ENCODE results near the gene MCUB.
"Not testable (repeated sequence)": the region's sequence is repeated elsewhere in the genome, so short reads cannot be mapped to it uniquely, and the experiment has no call there.

MCUB gene

DNA sequence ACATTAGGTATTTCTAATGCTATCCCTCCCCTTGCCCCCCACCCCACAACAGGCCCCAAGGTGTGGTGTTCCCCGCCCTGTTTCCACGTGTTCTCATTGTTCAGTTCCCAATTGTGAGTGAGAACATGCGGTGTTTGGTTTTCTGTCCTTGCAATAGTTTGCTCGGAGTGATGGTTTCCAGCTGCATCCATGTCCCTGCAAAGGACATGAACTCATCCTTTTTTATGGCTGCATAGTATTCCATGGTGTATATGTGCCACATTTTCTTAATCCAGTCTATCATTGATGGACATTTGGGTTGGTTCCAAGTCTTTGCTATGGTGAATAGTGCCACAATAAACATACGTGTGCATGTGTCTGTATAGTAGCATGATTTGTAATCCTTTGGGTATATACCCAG, 20.0 kb downstream of the MCUB start:
- not testable (repeated sequence) for H3K9me3 ChIP-seq (ENCODE audit: insufficient read depth, low read depth, low read length); H3K27me3 ChIP-seq (ENCODE audit: insufficient read depth, low read length); H3K9ac ChIP-seq (ENCODE audit: low read depth, low read length); H3K4me1 ChIP-seq (ENCODE audit: insufficient read depth, low read length); H3K27ac ChIP-seq (ENCODE audit: low read depth, low read length); H3K4me3 ChIP-seq (ENCODE audit: low read length); H3K36me3 ChIP-seq (ENCODE audit: insufficient read depth, low read length)
- 98% methylated on average over 5 of the region's 5 CpGs for WGBS

- Histone ChIP-seq H3K9ac (ENCODE audit: low read depth, low read length) (no peak overlapping the region), H3K36me3 (ENCODE audit: insufficient read depth, low read length) (no peaks in the 10 kb centered on the region), H3K4me3 (ENCODE audit: low read length) (no peak overlapping the region), H3K9me3 (ENCODE audit: insufficient read depth, low read depth, low read length) (peaks cover 13% of the 10 kb centered on the region), H3K27ac (ENCODE audit: low read depth, low read length) (no peak overlapping the region), H3K4me1 (ENCODE audit: insufficient read depth, low read length) (no peaks in the 10 kb centered on the region), H3K27me3 (ENCODE audit: insufficient read depth, low read length) (no peaks in the 10 kb centered on the region)
- WGBS = 86% methylated on average over 4 of the region's 4 CpGs
These were observed 28.1 kb downstream of the MCUB start for GRCh38 chr4:109588176-109588575.

- Histone ChIP-seq H3K9ac (ENCODE audit: low read depth, low read length) (no peak overlapping the region), H3K4me1 (ENCODE audit: insufficient read depth, low read length) (no peaks in the 10 kb centered on the region), H3K36me3 (ENCODE audit: insufficient read depth, low read length) (no peaks in the 10 kb centered on the region), H3K27ac (ENCODE audit: low read depth, low read length) (no peak overlapping the region), H3K4me3 (ENCODE audit: low read length) (no peak overlapping the region), H3K27me3 (ENCODE audit: insufficient read depth, low read length) (no peaks in the 10 kb centered on the region), H3K9me3 (ENCODE audit: insufficient read depth, low read depth, low read length) (peaks cover 13% of the 10 kb centered on the region)
- 89% methylated on average over 2 of the region's 2 CpGs for WGBS
These were observed 29.1 kb downstream of the MCUB start for GRCh38 chr4:109589119-109589518.

- Histone ChIP-seq H3K4me1 (ENCODE audit: insufficient read depth, low read length) (no peaks in the 10 kb centered on the region), H3K27me3 (ENCODE audit: insufficient read depth, low read length) (no peaks in the 10 kb centered on the region), H3K9ac (ENCODE audit: low read depth, low read length) (no peak overlapping the region), H3K9me3 (ENCODE audit: insufficient read depth, low read depth, low read length) (peaks cover 13% of the 10 kb centered on the region), H3K4me3 (ENCODE audit: low read length) (no peak overlapping the region), H3K27ac (ENCODE audit: low read depth, low read length) (no peak overlapping the region), H3K36me3 (ENCODE audit: insufficient read depth, low read length) (no peaks in the 10 kb centered on the region)
- 84% methylated on average over 2 of the region's 2 CpGs for WGBS
These were observed 29.6 kb downstream of the MCUB start for GRCh38 chr4:109589605-109590004.

DNA sequence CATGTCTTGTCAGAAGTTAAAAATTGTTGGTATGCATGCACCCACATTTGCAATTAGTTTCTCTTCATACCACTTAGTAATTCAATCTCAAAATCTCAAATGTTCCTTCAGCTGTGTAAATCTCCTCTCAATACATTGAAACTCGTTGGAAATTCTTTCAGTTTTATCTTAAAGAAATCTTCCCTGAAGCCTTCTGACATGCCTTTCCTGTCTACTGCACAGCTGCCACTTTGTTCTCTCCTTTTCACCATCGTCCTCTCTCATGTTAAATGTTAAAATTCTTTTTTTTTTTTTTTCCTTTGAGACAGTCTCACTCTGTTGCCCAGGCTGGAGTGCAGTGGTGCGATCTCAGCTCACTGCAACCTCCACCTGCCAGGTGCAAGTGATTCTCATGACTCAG, 30.9 kb downstream of the MCUB start:
- Histone ChIP-seq H3K9ac (ENCODE audit: low read depth, low read length) (no peak overlapping the region), H3K4me3 (ENCODE audit: low read length) (no peak overlapping the region), H3K4me1 (ENCODE audit: insufficient read depth, low read length) (no peaks in the 10 kb centered on the region), H3K9me3 (ENCODE audit: insufficient read depth, low read depth, low read length) (peaks cover 13% of the 10 kb centered on the region), H3K36me3 (ENCODE audit: insufficient read depth, low read length) (no peaks in the 10 kb centered on the region), H3K27me3 (ENCODE audit: insufficient read depth, low read length) (no peaks in the 10 kb centered on the region), H3K27ac (ENCODE audit: low read depth, low read length) (no peak overlapping the region)
- 80% methylated on average over 3 of the region's 3 CpGs for WGBS

DNA sequence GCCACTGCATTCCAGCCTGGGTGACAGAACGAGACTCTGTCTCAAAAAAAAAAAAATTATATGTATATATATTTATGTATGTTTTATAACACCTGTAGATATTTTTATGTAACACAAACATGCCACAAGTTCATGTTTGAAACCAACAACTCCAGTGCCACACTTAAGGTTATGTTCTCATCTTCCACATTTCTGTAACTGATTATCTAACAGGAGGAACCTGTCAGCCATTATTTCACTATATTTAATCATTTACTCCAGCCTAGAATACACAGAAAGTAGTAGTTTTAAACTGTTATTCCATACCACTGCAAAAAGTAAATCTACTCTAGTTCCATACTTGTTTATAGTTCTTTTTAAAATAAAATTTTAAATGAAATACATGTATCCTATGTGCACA, 32.3 kb downstream of the MCUB start:
- Histone ChIP-seq H3K27me3 (ENCODE audit: insufficient read depth, low read length) (no peaks in the 10 kb centered on the region), H3K9ac (ENCODE audit: low read depth, low read length) (no peak overlapping the region), H3K9me3 (ENCODE audit: insufficient read depth, low read depth, low read length) (peaks cover 4% of the 10 kb centered on the region), H3K4me3 (ENCODE audit: low read length) (no peak overlapping the region), H3K27ac (ENCODE audit: low read depth, low read length) (no peak overlapping the region), H3K4me1 (ENCODE audit: insufficient read depth, low read length) (no peaks in the 10 kb centered on the region), H3K36me3 (ENCODE audit: insufficient read depth, low read length) (no peaks in the 10 kb centered on the region)
- WGBS = no CpG with 5 or more reads among the region's 1 CpG

DNA sequence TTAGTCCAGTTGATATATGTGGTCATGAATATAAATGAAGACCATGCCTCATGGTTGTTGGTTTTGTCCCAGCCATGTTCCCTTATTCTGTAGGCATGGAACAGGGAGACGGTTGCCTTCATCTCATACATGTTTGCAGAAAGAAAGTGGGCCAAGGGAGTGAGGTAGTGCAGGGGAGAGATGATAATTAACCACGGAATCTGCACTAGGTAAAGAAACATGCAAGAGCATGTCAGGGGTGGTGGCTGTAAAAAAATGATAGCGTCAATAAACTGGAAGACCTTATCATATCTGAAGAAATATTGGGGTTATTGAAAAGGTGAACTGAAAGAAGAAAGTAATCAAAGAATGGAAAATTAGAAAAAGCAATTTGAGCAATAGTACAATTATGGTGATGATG, 35.1 kb downstream of the MCUB start:
- not testable (repeated sequence) for H3K9ac ChIP-seq (ENCODE audit: low read depth, low read length); H3K27ac ChIP-seq (ENCODE audit: low read depth, low read length); H3K4me3 ChIP-seq (ENCODE audit: low read length); H3K27me3 ChIP-seq (ENCODE audit: insufficient read depth, low read length); H3K9me3 ChIP-seq (ENCODE audit: insufficient read depth, low read depth, low read length); H3K36me3 ChIP-seq (ENCODE audit: insufficient read depth, low read length); H3K4me1 ChIP-seq (ENCODE audit: insufficient read depth, low read length)
- 91% methylated on average over 3 of the region's 3 CpGs for WGBS

DNA sequence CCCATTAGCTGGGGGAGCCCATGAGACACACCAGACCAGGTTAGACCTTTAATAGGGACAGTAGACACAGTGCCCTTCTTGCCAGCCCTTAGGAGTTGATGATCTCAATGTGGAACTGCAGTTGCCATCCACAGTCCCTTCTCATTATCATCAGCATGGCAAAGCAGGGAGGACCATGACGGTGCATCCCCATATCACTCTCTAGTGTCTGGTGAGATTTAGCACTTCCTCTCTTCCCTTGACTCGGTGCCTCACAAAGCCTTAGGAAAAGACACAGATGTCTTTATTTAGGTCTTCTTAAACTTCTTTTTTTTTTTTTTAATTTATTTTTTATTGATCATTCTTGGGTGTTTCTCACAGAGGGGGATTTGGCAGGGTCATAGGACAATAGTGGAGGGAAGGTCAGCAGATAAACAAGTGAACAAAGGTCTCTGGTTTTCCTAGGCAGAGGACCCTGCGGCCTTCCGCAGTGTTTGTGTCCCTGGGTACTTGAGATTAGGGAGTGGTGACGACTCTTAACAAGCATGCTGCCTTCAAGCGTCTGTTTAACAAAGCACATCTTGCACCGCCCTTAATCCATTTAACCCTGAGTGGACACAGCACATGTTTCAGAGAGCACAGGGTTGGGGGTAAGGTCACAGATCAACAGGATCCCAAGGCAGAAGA, 36.5 kb downstream of the MCUB start:
- not testable (repeated sequence) for H3K4me1 ChIP-seq (ENCODE audit: insufficient read depth, low read length); H3K27me3 ChIP-seq (ENCODE audit: insufficient read depth, low read length); H3K9ac ChIP-seq (ENCODE audit: low read depth, low read length); H3K36me3 ChIP-seq (ENCODE audit: insufficient read depth, low read length); H3K4me3 ChIP-seq (ENCODE audit: low read length); H3K9me3 ChIP-seq (ENCODE audit: insufficient read depth, low read depth, low read length); H3K27ac ChIP-seq (ENCODE audit: low read depth, low read length)
- WGBS = 81% methylated on average over 2 of the region's 7 CpGs

GRCh38 chr4:109599046-109599652, 39.1 kb downstream of the MCUB start:
- no peak overlapping the region for H3K4me3 ChIP-seq (ENCODE audit: low read length)
- no peak overlapping the region for H3K9ac ChIP-seq (ENCODE audit: low read depth, low read length)
- WGBS = 98% methylated on average over 3 of the region's 6 CpGs
- no peak overlapping the region for H3K27ac ChIP-seq (ENCODE audit: low read depth, low read length)
- H3K9me3 ChIP-seq (ENCODE audit: insufficient read depth, low read depth, low read length) = peaks cover 11% of the 10 kb centered on the region
- H3K36me3 ChIP-seq (ENCODE audit: insufficient read depth, low read length) = no peaks in the 10 kb centered on the region
- no peaks in the 10 kb centered on the region for H3K27me3 ChIP-seq (ENCODE audit: insufficient read depth, low read length)
- no peaks in the 10 kb centered on the region for H3K4me1 ChIP-seq (ENCODE audit: insufficient read depth, low read length)

DNA sequence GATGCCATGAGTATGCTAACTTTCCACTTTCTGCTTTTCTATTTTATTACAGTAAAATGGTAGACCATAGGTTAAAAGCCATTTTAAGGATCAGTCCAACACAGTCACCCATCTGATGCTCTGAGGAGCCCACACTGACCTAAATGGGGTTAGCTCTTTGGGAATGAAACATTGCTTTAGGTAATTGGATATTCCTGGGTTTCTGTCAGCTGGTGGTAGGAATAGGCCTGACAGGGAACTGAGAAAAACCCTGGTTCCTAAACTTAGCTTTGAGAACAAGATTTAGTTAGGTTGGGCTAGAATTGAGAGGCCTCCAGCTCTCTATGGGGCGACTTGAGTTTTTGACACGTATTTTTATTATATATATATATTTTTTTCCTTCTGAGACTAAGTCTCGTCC, 40.4 kb downstream of the MCUB start:
- Histone ChIP-seq H3K27me3 (ENCODE audit: insufficient read depth, low read length) (no peaks in the 10 kb centered on the region), H3K27ac (ENCODE audit: low read depth, low read length) (no peak overlapping the region), H3K36me3 (ENCODE audit: insufficient read depth, low read length) (no peaks in the 10 kb centered on the region), H3K9ac (ENCODE audit: low read depth, low read length) (no peak overlapping the region), H3K4me3 (ENCODE audit: low read length) (no peak overlapping the region), H3K4me1 (ENCODE audit: insufficient read depth, low read length) (no peaks in the 10 kb centered on the region), H3K9me3 (ENCODE audit: insufficient read depth, low read depth, low read length) (peaks cover 11% of the 10 kb centered on the region)
- WGBS = 84% methylated on average over 1 of the region's 3 CpGs

- Histone ChIP-seq H3K27me3 (ENCODE audit: insufficient read depth, low read length) (no peaks in the 10 kb centered on the region), H3K4me1 (ENCODE audit: insufficient read depth, low read length) (no peaks in the 10 kb centered on the region), H3K4me3 (ENCODE audit: low read length) (no peak overlapping the region), H3K36me3 (ENCODE audit: insufficient read depth, low read length) (no peaks in the 10 kb centered on the region), H3K27ac (ENCODE audit: low read depth, low read length) (no peak overlapping the region), H3K9me3 (ENCODE audit: insufficient read depth, low read depth, low read length) (peaks cover 11% of the 10 kb centered on the region), H3K9ac (ENCODE audit: low read depth, low read length) (no peak overlapping the region)
- 82% methylated on average over 1 of the region's 2 CpGs for WGBS
These were observed 41.3 kb downstream of the MCUB start for GRCh38 chr4:109601336-109601735.

- H3K27me3 ChIP-seq (ENCODE audit: insufficient read depth, low read length) = no peaks in the 10 kb centered on the region
- H3K4me3 ChIP-seq (ENCODE audit: low read length) = no peak overlapping the region
- no peaks in the 10 kb centered on the region for H3K36me3 ChIP-seq (ENCODE audit: insufficient read depth, low read length)
- no peak overlapping the region for H3K27ac ChIP-seq (ENCODE audit: low read depth, low read length)
- no peaks in the 10 kb centered on the region for H3K9me3 ChIP-seq (ENCODE audit: insufficient read depth, low read depth, low read length)
- no peaks in the 10 kb centered on the region for H3K4me1 ChIP-seq (ENCODE audit: insufficient read depth, low read length)
- no peak overlapping the region for H3K9ac ChIP-seq (ENCODE audit: low read depth, low read length)
These were observed 47.9 kb downstream of the MCUB start for GRCh38 chr4:109607976-109608375.

All from HUES64 (cell line).